CD4-positive, alpha-beta T cell treated with Interleukin-15 for 1 hour (primary cell): Measurements from ENCODE around the gene CMA1.

Experiments used
- DNase-seq: peaks from one replicate; pipeline ENCODE4 v3.0.0-alpha.2; 2020

Gene CMA1

GRCh38 chr14:24465368-24465767, 42.7 kb downstream of the CMA1 start:
- no peak for DNase-seq

- no peak for DNase-seq
These were observed 43.9 kb downstream of the CMA1 start for GRCh38 chr14:24463884-24464785.

GRCh38 chr14:24463017-24463883, 44.8 kb downstream of the CMA1 start:
- no peak for DNase-seq

GRCh38 chr14:24461336-24461735, 46.7 kb downstream of the CMA1 start:
- DNase-seq = no peak

- no peak for DNase-seq
These were observed 48.7 kb downstream of the CMA1 start for GRCh38 chr14:24459331-24459730.

- no peak for DNase-seq
These were observed 49.3 kb downstream of the CMA1 start for GRCh38 chr14:24458736-24459135.

- no peak for DNase-seq
These were observed 51.1 kb downstream of the CMA1 start for GRCh38 chr14:24456980-24457379.
